GM12892 (cell line): ENCODE data around the gene SLC2A4.
"Not testable (repeated sequence)": the region's sequence is repeated elsewhere in the genome, so short reads cannot be mapped to it uniquely, and the experiment has no call there.

Experiments used
- DNase-seq: peaks from one replicate; pipeline ENCODE4 v3.0.0; 2011; ENCODE audit not compliant: insufficient read length
- FAIRE-seq: peaks from 2 replicates; lab custom pipeline; 2011; peaks lifted over from hg19 to GRCh38; lab: Jason Lieb, UNC
- POLR2A ChIP-seq: IDR thresholded peaks from 2 replicates; pipeline ENCODE4 v1.6.1; 2011; ENCODE audit warnings: low read depth, low read length, control low read depth
- POLR2AphosphoS5 ChIP-seq: IDR thresholded peaks from 2 replicates; pipeline ENCODE4 v1.6.1; 2011; ENCODE audit warnings: low read depth, low read length, control low read depth
- TAF1 ChIP-seq: IDR thresholded peaks from 2 replicates; pipeline ENCODE4 v1.6.1; 2011; ENCODE audit warnings: low read depth, mild to moderate bottlenecking, control low read depth, low read length, borderline replicate concordance

SLC2A4 gene

GRCh38 chr17:7239091-7240027 lies 42.2 kb upstream of the SLC2A4 start, which contains the start of gene PHF23:
PHF23 (minus strand) TSS chr17:7239457; CDS start chr17:7239279, 178 bp downstream.
- peak; percentile 94 for FAIRE-seq
- peak; percentile 97 for DNase-seq
- TF ChIP-seq POLR2AphosphoS5 (no peak), POLR2A (peak; percentile 54; the same call in 1 of the 2 replicates)

GRCh38 chr17:7240375-7240774 lies 41.1 kb upstream of the SLC2A4 start:
- TF ChIP-seq TAF1 = no peak
- no peak for TF ChIP-seq POLR2AphosphoS5
- no peak for TF ChIP-seq POLR2A
- DNase-seq (no peak), FAIRE-seq (peak; percentile 14)

GRCh38 chr17:7241090-7241733 lies 40.3 kb upstream of the SLC2A4 start:
- no peak for DNase-seq

GRCh38 chr17:7241783-7242716 lies 39.5 kb upstream of the SLC2A4 start, which contains the start of gene GABARAP:
GABARAP (minus strand) TSS chr17:7242449; CDS start chr17:7242330, 119 bp downstream.
- TF ChIP-seq POLR2A (no peak), TAF1 (no peak), POLR2AphosphoS5 (no peak)
- no peak for FAIRE-seq
- peak; percentile 61 for DNase-seq

More at GRCh38 chr17:7241090-7241733, 40.3 kb upstream of the SLC2A4 start:
- no peak for TF ChIP-seq POLR2AphosphoS5
- TF ChIP-seq TAF1 = no peak
- no peak for TF ChIP-seq POLR2A
- peak; percentile 79 for FAIRE-seq

- FAIRE-seq = peak; percentile 99
These were observed 38.6 kb upstream of the SLC2A4 start for GRCh38 chr17:7242717-7243452.

GRCh38 chr17:7243453-7243729 lies 38.1 kb upstream of the SLC2A4 start:
- no peak for TF ChIP-seq POLR2AphosphoS5
- no peak for TF ChIP-seq POLR2A
- no peak for TF ChIP-seq TAF1
- peak; percentile 17 for FAIRE-seq
- no peak for DNase-seq

More at GRCh38 chr17:7242717-7243452, 38.6 kb upstream of the SLC2A4 start:
- TF ChIP-seq TAF1 = no peak
- peak; percentile 77; the same call in 1 of the 2 replicates for TF ChIP-seq POLR2AphosphoS5
- peak; percentile 77 for TF ChIP-seq POLR2A
- peak; percentile 96 for DNase-seq

- FAIRE-seq, DNase-seq: not testable (repeated sequence)
These were observed 37.7 kb upstream of the SLC2A4 start for GRCh38 chr17:7243838-7244237.

- DNase-seq (no peak), FAIRE-seq (no peak)
- no peak for TF ChIP-seq POLR2A
- TF ChIP-seq POLR2AphosphoS5 = no peak
- no peak for TF ChIP-seq TAF1
These were observed 34.7 kb upstream of the SLC2A4 start for GRCh38 chr17:7246779-7247178.

GRCh38 chr17:7248796-7249195 lies 32.7 kb upstream of the SLC2A4 start:
- no peak for FAIRE-seq
- no peak for TF ChIP-seq POLR2AphosphoS5
- TF ChIP-seq TAF1 = no peak
- TF ChIP-seq POLR2A = no peak

GRCh38 chr17:7249214-7249613 lies 32.3 kb upstream of the SLC2A4 start:
- DNase-seq (no peak), FAIRE-seq (no peak)
- TF ChIP-seq TAF1 (no peak), POLR2AphosphoS5 (no peak), POLR2A (no peak)

More at GRCh38 chr17:7248796-7249195, 32.7 kb upstream of the SLC2A4 start:
- no peak for DNase-seq
